Naive thymus-derived CD4-positive, alpha-beta T cell (primary cell): ENCODE data around the gene CFDP1. TPM values are rescaled to one million over a fixed set of nuclear protein-coding genes. Genes with fewer than 3 reads are reported as not detected.

Experiments used
- ATAC-seq: fragments of 150-1000 bp; cut with Tn5 transposase; 2 replicates; pipeline ENCODE4 v1.10.0; 2021; ENCODE audit warnings: mild to moderate bottlenecking, moderate library complexity
- CTCF ChIA-PET: fragments of 350-600 bp; sonication (Branson Sonifier 250); formaldehyde crosslinking; loops from one replicate; lab custom pipeline; 2021; ENCODE audit warnings: antibody characterized with exemption; lab: Charles Lee
- POLR2A ChIA-PET: fragments of 350-600 bp; sonication (Branson Sonifier 250); formaldehyde crosslinking; loops from one replicate; lab custom pipeline; 2021; ENCODE audit warnings: antibody characterized with exemption, inconsistent platforms; lab: Charles Lee
- DNase-seq, 9 donors: peaks; one replicate each; pipeline versions ENCODE4 v3.0.0 to v3.0.0-alpha.2; 2020 to 2022; ENCODE audit warnings: mixed read lengths in 1 of 9
- H3K27ac ChIP-seq: one replicate; pipeline ENCODE4 v1.7.0; 2013; ENCODE audit warnings: mild to moderate bottlenecking, low read depth, low read length, moderate library complexity
- H3K27me3 ChIP-seq, 2 donors: one replicate each; pipeline ENCODE4 v1.7.0; 2013; ENCODE audit warnings: low read length in 2 of 2, mild to moderate bottlenecking in 2 of 2, moderate library complexity in 2 of 2; ENCODE audit not compliant: control insufficient read depth in 2 of 2, insufficient read depth in 2 of 2
- H3K36me3 ChIP-seq, 3 experiments: 1 replicate in 2 of 3; 2 replicates in 1 of 3; pipeline ENCODE4 v1.7.0; 2013; ENCODE audit warnings: low read length in 3 of 3, mild to moderate bottlenecking in 3 of 3, moderate library complexity in 1 of 3; ENCODE audit not compliant: insufficient read depth in 3 of 3, control insufficient read depth in 2 of 3
- H3K4me1 ChIP-seq, 2 donors: one replicate each; pipeline ENCODE4 v1.7.0; 2013; ENCODE audit warnings: low read length in 2 of 2, mild to moderate bottlenecking in 2 of 2, moderate library complexity in 1 of 2; ENCODE audit not compliant: control insufficient read depth in 2 of 2, insufficient read depth in 2 of 2
- H3K4me3 ChIP-seq: 2 replicates; pipeline ENCODE4 v1.7.0; 2013; ENCODE audit warnings: mild to moderate bottlenecking, low read length
- H3K9me3 ChIP-seq, 3 experiments: 1 replicate in 2 of 3; 2 replicates in 1 of 3; pipeline ENCODE4 v1.7.0; 2013; ENCODE audit warnings: low read length in 3 of 3; ENCODE audit not compliant: control insufficient read depth in 2 of 3
- H3K27ac Mint-ChIP-seq, 9 donors: one replicate each; pipeline ENCODE4 v1.8.0; 2020 to 2022; ENCODE audit warnings: mixed read lengths in 9 of 9, mild to moderate bottlenecking in 8 of 9, moderate library complexity in 5 of 9, inconsistent platforms in 2 of 9
- H3K27me3 Mint-ChIP-seq, 5 donors: one replicate each; pipeline ENCODE4 v1.8.0; 2021 to 2022; ENCODE audit warnings: mixed read lengths in 5 of 5, mild to moderate bottlenecking in 1 of 5
- H3K36me3 Mint-ChIP-seq, 5 donors: one replicate each; pipeline ENCODE4 v1.8.0; 2020 to 2022; ENCODE audit warnings: mixed read lengths in 5 of 5, mild to moderate bottlenecking in 3 of 5, inconsistent platforms in 1 of 5
- H3K4me1 Mint-ChIP-seq, 7 donors: one replicate each; pipeline ENCODE4 v1.8.0; 2020 to 2022; ENCODE audit warnings: mixed read lengths in 7 of 7, mild to moderate bottlenecking in 3 of 7, inconsistent platforms in 1 of 7
- H3K4me3 Mint-ChIP-seq, 10 donors: one replicate each; pipeline ENCODE4 v1.8.0; 2020 to 2022; ENCODE audit warnings: mild to moderate bottlenecking in 10 of 10, mixed read lengths in 10 of 10, moderate library complexity in 6 of 10, inconsistent platforms in 2 of 10
- H3K9me3 Mint-ChIP-seq, 11 donors: one replicate each; pipeline ENCODE4 v1.8.0; 2020 to 2022; ENCODE audit warnings: mixed read lengths in 11 of 11, mild to moderate bottlenecking in 4 of 11, inconsistent platforms in 1 of 11, moderate library complexity in 1 of 11
- intact Hi-C, 2 donors: fragments of 100-400 bp; cut with micrococcal nuclease; formaldehyde crosslinking; loops; one replicate each; pipeline ENCODE4 v1.15.1; 2023
- polyA plus RNA-seq, 2 donors: library from polyadenylated mRNA; unstranded; fragments of 300-500 nt; fragmentation: Illumina TruSeq; gene quantifications; one replicate each; pipeline ENCODE4 v1.2.3, GENCODE V29; 2021
- total RNA-seq, 6 experiments: library from RNA in 5 of 6; stranded (reverse) in 5 of 6; gene quantifications; 1 replicate in 5 of 6; 2 replicates in 1 of 6; pipeline ENCODE4 v1.2.3 and lab custom pipeline; 2021 to 2026

CFDP1 gene
- total and polyA plus RNA-seq, 7 experiments from 2014 or later, result 34.9 to 42.1 (median 39.4) TPM

DNA sequence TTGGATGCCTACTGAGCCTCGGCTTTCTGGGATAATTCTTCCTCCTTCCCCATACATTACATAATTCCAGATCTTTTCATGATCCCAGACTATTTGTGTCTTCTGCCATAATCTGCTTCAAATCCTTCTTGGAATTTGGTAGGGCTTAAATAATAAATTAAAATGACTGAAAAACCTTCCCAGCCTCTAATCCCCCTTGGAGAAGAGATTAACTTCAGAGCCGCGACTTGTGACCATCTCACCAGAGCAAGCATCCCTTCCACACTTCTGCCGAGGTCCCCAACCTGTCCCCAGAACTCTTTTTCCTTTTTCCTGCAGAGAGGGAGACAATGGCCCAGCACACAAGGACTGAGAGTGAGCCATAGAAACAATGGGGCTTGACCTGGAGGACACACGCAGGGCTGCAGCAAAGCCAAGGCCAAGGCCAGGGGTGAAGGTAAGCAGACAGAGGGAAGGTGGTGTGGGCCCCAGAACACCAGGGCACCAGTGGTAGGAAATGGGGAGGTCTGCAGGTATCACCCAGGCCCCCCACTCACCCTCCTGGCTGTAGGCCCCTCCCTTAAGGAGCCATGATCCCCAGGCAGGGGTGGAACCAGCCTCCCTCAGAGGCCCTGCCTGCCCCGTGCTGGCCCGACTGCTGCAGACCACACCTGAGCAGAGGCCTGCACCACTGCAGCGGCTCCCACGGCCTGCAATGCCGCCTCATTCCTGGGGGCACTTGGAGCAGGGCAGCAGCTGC, 172.3 kb downstream of the CFDP1 start:
- intact Hi-C loops, result no loop called here
- H3K27ac Mint-ChIP-seq, result no peak overlapping the region

DNA sequence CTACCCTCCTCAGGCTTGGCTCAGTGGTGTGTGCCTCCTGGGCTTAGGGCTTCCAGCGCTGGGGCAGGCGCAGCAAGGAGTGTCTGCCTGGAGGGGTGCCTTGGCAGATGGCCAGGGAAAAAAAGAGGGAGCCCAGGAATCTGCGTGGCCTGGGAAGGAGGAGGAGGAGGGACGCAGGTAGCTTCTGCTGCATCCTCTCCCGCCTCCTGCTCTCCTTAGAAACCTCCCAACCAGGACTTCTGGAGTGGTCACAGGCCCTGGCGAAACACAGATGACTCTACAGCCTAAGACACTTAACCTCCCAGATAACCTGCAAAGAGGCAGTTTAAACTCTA, 174.5 kb downstream of the CFDP1 start:
- Histone ChIP-seq H3K27me3 (no peaks in the 10 kb centered on the region), H3K4me1 (no peaks in the 10 kb centered on the region), H3K27ac (no peak overlapping the region), H3K9me3 (no peaks in the 10 kb centered on the region), H3K4me3 (no peak overlapping the region), H3K36me3 (no peaks in the 10 kb centered on the region)
- H3K4me1 Mint-ChIP-seq, result peaks cover 0 to 2% (median 0%) of the 10 kb centered on the region in 7 donors
- ATAC-seq (no peak), DNase-seq (no peak)
- ChIA-PET CTCF (interaction anchor here (0.7 kb wide), 1 partner anchor 142 kb away, joined by 4 read pairs; no protein-coding TSS in a partner anchor), POLR2A (no interaction called here)
- intact Hi-C loops, result no loop called here
- H3K27me3 Mint-ChIP-seq, result peaks cover 22 to 50% (median 43%) of the 10 kb centered on the region in 5 donors
- H3K27ac Mint-ChIP-seq, result no peak overlapping the region
- H3K36me3 Mint-ChIP-seq, result no peaks in the 10 kb centered on the region
- no peak overlapping the region for H3K4me3 Mint-ChIP-seq
- H3K9me3 Mint-ChIP-seq, result no peaks in the 10 kb centered on the region

More for the DNA sequence above, 172.3 kb downstream of the CFDP1 start:
- ChIA-PET CTCF (no interaction called here), POLR2A (no interaction called here)
- Mint-ChIP-seq H3K4me3 (no peak overlapping the region), H3K36me3 (no peaks in the 10 kb centered on the region), H3K9me3 (no peaks in the 10 kb centered on the region), H3K4me1 (peaks cover 0 to 10% (median 8%) of the 10 kb centered on the region in 7 donors), H3K27me3 (peaks cover 26 to 52% (median 38%) of the 10 kb centered on the region in 5 donors)
- H3K4me3 ChIP-seq, result no peak overlapping the region
- DNase-seq (no peak), ATAC-seq (no peak)
- H3K36me3 ChIP-seq, result no peaks in the 10 kb centered on the region
- H3K27me3 ChIP-seq, result no peaks in the 10 kb centered on the region
- no peaks in the 10 kb centered on the region for H3K9me3 ChIP-seq
- no peaks in the 10 kb centered on the region for H3K4me1 ChIP-seq
- no peak overlapping the region for H3K27ac ChIP-seq

DNA sequence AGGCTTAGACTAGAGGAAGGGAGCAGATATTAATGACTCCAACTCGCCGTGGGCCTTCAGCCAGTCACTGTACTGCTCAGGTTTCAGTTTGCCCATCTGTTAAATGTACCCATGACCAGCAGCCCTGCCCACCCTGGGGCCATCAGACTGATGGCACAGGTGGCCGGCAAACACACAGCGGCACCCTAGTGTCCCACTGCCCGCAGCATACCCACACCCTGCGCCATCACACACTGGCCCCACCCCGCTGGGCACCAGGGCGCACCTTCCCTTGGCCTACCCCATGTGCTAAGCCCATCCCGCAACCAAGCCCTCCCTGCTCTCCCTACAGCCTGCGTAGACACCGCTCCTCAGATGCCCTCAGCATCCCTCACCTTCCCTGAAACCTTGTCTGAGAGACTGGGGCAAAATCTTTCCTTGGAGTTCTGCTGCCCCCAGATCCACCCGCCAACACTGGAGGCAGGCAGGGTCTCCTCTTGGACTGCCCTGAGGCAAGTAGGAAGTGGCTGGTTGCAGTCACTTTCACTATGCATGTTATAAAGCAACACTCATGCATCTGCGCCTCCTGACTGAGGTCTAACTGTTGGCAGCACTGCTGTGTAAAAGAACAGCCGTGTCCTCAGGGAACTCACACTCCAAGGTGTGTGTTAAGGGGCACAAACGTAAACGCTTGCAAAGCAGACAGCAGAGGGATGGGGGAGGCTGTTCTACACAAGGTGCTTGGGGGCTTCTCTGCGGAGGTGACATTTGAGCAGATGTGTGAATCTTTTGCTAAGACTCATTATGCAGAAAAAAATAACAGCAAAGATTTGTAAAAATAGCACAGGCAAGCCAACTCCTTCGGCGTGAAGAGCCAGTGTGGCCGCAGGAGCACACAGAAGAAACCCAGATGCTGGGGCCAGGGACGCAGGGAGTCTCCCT, 175.2 kb downstream of the CFDP1 start:
- Mint-ChIP-seq H3K27me3 (peaks cover 18 to 47% (median 42%) of the 10 kb centered on the region in 5 donors), H3K9me3 (no peaks in the 10 kb centered on the region), H3K4me3 (no peak overlapping the region), H3K36me3 (no peaks in the 10 kb centered on the region), H3K27ac (no peak overlapping the region), H3K4me1 (peaks cover 0 to 2% (median 0%) of the 10 kb centered on the region in 7 donors)
- Histone ChIP-seq H3K27me3 (no peaks in the 10 kb centered on the region), H3K27ac (no peak overlapping the region), H3K4me3 (no peak overlapping the region), H3K4me1 (no peaks in the 10 kb centered on the region), H3K9me3 (no peaks in the 10 kb centered on the region), H3K36me3 (no peaks in the 10 kb centered on the region)
- DNase-seq (no peak), ATAC-seq (no peak)
- CTCF ChIA-PET, result interaction anchor here (0.7 kb wide), 1 partner anchor 19 kb away, joined by 3 read pairs; no protein-coding TSS in a partner anchor
- POLR2A ChIA-PET, result no interaction called here
- intact Hi-C loops, result no loop called here

DNA sequence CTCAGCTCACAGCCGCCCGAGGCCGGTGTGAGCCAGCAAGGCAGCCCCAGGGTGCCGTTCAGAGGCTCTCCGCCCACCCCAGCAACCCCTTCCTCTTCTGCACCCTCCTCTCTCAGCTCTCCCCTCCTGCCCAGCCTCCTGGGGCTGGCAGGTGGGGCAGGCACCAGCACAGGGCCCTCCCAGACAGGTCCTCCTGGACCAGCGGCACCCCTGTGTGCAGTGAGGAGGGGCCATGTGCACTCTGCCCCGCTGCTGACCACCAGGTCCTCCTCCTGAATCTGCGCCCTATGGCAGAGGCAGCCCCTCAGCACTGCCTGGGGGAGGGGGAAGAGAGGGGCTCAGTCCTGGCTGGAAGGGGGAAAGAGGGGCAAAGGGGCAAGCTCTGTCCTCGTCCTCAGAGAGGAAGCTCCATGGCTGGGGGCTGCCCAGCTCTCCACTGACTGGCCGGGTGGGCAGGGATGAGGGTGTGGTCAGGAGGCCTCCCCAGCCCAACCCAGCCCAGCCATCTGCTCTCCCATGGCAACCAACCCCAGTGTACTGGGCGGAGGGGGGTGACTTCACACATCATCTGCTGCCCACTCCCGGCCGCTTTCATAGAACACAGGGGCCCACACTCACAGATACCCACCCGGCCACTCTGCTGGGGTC, 176.5 kb downstream of the CFDP1 start:
- Mint-ChIP-seq H3K27ac (no peak overlapping the region), H3K4me3 (no peak overlapping the region), H3K4me1 (peaks cover 0 to 5% (median 3%) of the 10 kb centered on the region in 7 donors), H3K9me3 (no peaks in the 10 kb centered on the region), H3K27me3 (peaks cover 16 to 47% (median 43%) of the 10 kb centered on the region in 5 donors), H3K36me3 (no peaks in the 10 kb centered on the region)
- no peaks in the 10 kb centered on the region for H3K27me3 ChIP-seq
- ChIA-PET POLR2A (no interaction called here), CTCF (interaction anchor here (0.7 kb wide), 1 partner anchor 21 kb away, joined by 3 read pairs; no protein-coding TSS in a partner anchor)
- intact Hi-C loops, result no loop called here
- no peaks in the 10 kb centered on the region for H3K9me3 ChIP-seq
- H3K36me3 ChIP-seq, result no peaks in the 10 kb centered on the region
- H3K4me3 ChIP-seq, result no peak overlapping the region
- no peak overlapping the region for H3K27ac ChIP-seq
- H3K4me1 ChIP-seq, result no peaks in the 10 kb centered on the region
- no peak for ATAC-seq
- DNase-seq, result no peak

DNA sequence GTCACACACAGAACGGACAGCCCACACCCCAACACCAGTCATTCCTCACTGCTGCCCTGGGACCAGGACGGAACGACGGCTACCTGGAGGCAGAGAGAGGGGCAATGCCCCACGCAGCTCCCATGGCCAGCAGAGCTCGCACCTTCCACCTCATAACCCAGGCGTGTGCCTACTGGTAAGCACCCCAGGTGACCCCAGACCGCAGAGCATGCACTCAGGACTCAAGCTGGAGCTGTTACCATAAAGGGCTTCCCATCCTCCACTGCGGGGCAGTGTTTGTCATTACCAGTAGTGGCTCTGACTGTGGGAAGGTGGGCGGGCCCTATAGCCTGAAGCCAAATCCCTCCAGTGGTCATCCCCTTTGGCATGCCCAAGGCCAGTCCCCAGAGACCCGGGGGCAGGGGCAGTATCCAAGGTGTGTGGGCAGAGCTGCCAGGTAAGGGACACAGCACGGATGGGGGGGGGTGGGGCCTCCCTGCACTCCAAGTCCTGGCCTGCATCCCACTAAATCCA, 177.2 kb downstream of the CFDP1 start:
- no peak for DNase-seq

DNA sequence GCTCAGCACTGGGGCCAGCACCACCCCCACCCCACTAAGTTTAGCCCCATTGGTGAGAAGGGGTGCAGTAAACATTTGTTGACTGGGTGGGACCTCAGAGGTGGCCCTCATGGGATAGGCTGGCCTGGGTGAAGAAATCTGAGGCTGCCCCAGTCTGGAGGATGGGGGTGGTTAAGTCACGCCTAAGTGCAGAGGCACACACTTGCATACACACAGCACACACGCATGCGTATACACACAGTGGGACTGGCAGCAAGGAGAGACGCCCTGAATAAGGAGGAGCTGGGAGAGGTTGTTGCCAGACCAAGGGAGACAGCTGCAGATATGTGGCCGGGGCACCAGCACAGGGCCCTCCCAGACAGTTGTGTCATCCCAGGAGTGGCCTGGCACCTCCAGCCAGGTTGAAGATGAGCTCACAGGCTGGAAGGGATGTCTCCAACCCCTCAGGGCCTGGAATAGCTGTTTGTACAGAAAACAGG, 178.9 kb downstream of the CFDP1 start:
- Histone ChIP-seq H3K27ac (no peak overlapping the region), H3K9me3 (no peaks in the 10 kb centered on the region), H3K4me1 (peaks cover 0 to 5% of the 10 kb centered on the region in 2 donors), H3K4me3 (no peak overlapping the region), H3K36me3 (no peaks in the 10 kb centered on the region), H3K27me3 (peaks cover 0 to 6% of the 10 kb centered on the region in 2 donors)
- CTCF ChIA-PET, result no interaction called here
- Mint-ChIP-seq H3K4me1 (peaks cover 0 to 10% (median 4%) of the 10 kb centered on the region in 7 donors), H3K9me3 (no peaks in the 10 kb centered on the region), H3K27me3 (peaks cover 20 to 57% (median 36%) of the 10 kb centered on the region in 5 donors), H3K27ac (no peak overlapping the region), H3K4me3 (no peak overlapping the region), H3K36me3 (no peaks in the 10 kb centered on the region)
- DNase-seq, result no peak
- POLR2A ChIA-PET, result no interaction called here
- intact Hi-C loops, result no loop called here
- ATAC-seq, result no peak

More for the DNA sequence above, 177.2 kb downstream of the CFDP1 start:
- intact Hi-C loops, result no loop called here
- ChIA-PET CTCF (no interaction called here), POLR2A (no interaction called here)
- H3K27ac Mint-ChIP-seq, result no peak overlapping the region
- H3K4me3 Mint-ChIP-seq, result no peak overlapping the region
- no peaks in the 10 kb centered on the region for H3K36me3 ChIP-seq
- H3K27me3 ChIP-seq, result no peaks in the 10 kb centered on the region
- H3K27me3 Mint-ChIP-seq, result peaks cover 17 to 46% (median 44%) of the 10 kb centered on the region in 5 donors
- no peak overlapping the region for H3K27ac ChIP-seq
- no peaks in the 10 kb centered on the region for H3K9me3 ChIP-seq
- H3K4me1 ChIP-seq, result no peaks in the 10 kb centered on the region
- H3K4me1 Mint-ChIP-seq, result peaks cover 0 to 6% (median 4%) of the 10 kb centered on the region in 7 donors
- no peak for ATAC-seq
- no peaks in the 10 kb centered on the region for H3K9me3 Mint-ChIP-seq
- H3K4me3 ChIP-seq, result no peak overlapping the region
- no peaks in the 10 kb centered on the region for H3K36me3 Mint-ChIP-seq
